IPS DF 4.7 (cell line): ENCODE data around the gene SLPI.

ENCODE experiments used
- DNase-seq: peaks from one replicate; pipeline ENCODE4 v3.0.0-alpha.2; 2013; ENCODE audit warnings: low spot score; ENCODE audit errors: extremely low read depth

Gene SLPI

GRCh38 chr20:45275338-45275737 is 21.0 kb upstream of the SLPI start:
- DNase-seq = no peak

GRCh38 chr20:45269754-45270270 is 15.4 kb upstream of the SLPI start:
- no peak for DNase-seq

- DNase-seq = no peak
Observed at GRCh38 chr20:45269056-45269455, 14.7 kb upstream of the SLPI start.

- DNase-seq = no peak
Observed at GRCh38 chr20:45268531-45268930, 14.2 kb upstream of the SLPI start.

GRCh38 chr20:45266977-45267376 is 12.6 kb upstream of the SLPI start:
- DNase-seq = no peak

GRCh38 chr20:45263556-45264266 is 9.3 kb upstream of the SLPI start:
- no peak for DNase-seq

GRCh38 chr20:45258664-45259063 is 4.3 kb upstream of the SLPI start:
- no peak for DNase-seq

GRCh38 chr20:45258259-45258658 is 3.9 kb upstream of the SLPI start:
- DNase-seq = no peak

- DNase-seq = no peak
Observed at GRCh38 chr20:45257711-45258110, 3.3 kb upstream of the SLPI start.

GRCh38 chr20:45257161-45257560 is 2.8 kb upstream of the SLPI start:
- DNase-seq = no peak

GRCh38 chr20:45253261-45253660 is 1.1 kb downstream of the SLPI start:
- no peak for DNase-seq

GRCh38 chr20:45251884-45252560 is 2.3 kb downstream of the SLPI start:
- no peak for DNase-seq

- no peak for DNase-seq
Observed at GRCh38 chr20:45248609-45249008, 5.8 kb downstream of the SLPI start.

GRCh38 chr20:45247865-45248264 is 6.5 kb downstream of the SLPI start:
- no peak for DNase-seq

- no peak for DNase-seq
Observed at GRCh38 chr20:45246109-45246508, 8.3 kb downstream of the SLPI start.

GRCh38 chr20:45238139-45238538 is 16.2 kb downstream of the SLPI start:
- no peak for DNase-seq

- DNase-seq = peak; percentile 36
Observed at GRCh38 chr20:45235995-45236394, 18.4 kb downstream of the SLPI start.

GRCh38 chr20:45230631-45231030 is 23.7 kb downstream of the SLPI start:
- DNase-seq = no peak

- DNase-seq = no peak
Observed at GRCh38 chr20:45229264-45230056, 24.9 kb downstream of the SLPI start.

GRCh38 chr20:45226287-45226686 is 28.1 kb downstream of the SLPI start:
- no peak for DNase-seq

- no peak for DNase-seq
Observed at GRCh38 chr20:45223136-45223535, 31.2 kb downstream of the SLPI start.

- DNase-seq = no peak
Observed at GRCh38 chr20:45221076-45221475, 33.3 kb downstream of the SLPI start, which contains the start of gene SEMG2. Gene SEMG2 (plus strand): TSS chr20:45221373. CDS start chr20:45221390, 17 bp downstream.
